HAP-1 (cell line): Measurements from ENCODE around the gene TMEM8B.
A peak's percentile ranks its signal among the peaks of the same experiment; 100 is the strongest.
"Not testable (repeated sequence)": the region's sequence is repeated elsewhere in the genome, so short reads cannot be mapped to it uniquely, and the experiment has no call there.

Source experiments
- DNase-seq, 2 experiments: peaks; one replicate each; pipeline ENCODE4 v3.0.0-alpha.2; 2016 to 2020; ENCODE audit warnings: low spot score in 2 of 2
- H3K27me3 ChIP-seq: fragments of 250-450 bp; sonication (Bioruptor Pico); 2 replicates; pipeline ENCODE4 v1.5.1; 2020; ENCODE audit warnings: low read depth, mild to moderate bottlenecking, moderate library complexity
- H3K36me3 ChIP-seq: fragments of 250-450 bp; sonication (Bioruptor Pico); replicated peaks from 2 replicates; pipeline ENCODE4 v1.5.1; 2020; ENCODE audit warnings: mild to moderate bottlenecking
- H3K4me1 ChIP-seq: fragments of 250-450 bp; sonication (Bioruptor Pico); 2 replicates; pipeline ENCODE4 v1.5.1; 2020; ENCODE audit warnings: mild to moderate bottlenecking
- H3K4me3 ChIP-seq: fragments of 250-450 bp; sonication (Bioruptor Pico); 2 replicates; pipeline ENCODE4 v1.5.1; 2020; ENCODE audit warnings: mild to moderate bottlenecking, moderate library complexity
- H3K9me3 ChIP-seq: fragments of 250-450 bp; sonication (Bioruptor Pico); 2 replicates; pipeline ENCODE4 v1.5.1; 2020; ENCODE audit warnings: mild to moderate bottlenecking, moderate library complexity
- in situ Hi-C: fragments of 300-500 bp; cut with MboI; formaldehyde crosslinking; loops from 3 replicates; pipeline ENCODE4 v1.14.3; 2020; ENCODE audit warnings: low sequenced_read_pairs, inconsistent platforms, mixed read lengths

The TMEM8B gene

DNA sequence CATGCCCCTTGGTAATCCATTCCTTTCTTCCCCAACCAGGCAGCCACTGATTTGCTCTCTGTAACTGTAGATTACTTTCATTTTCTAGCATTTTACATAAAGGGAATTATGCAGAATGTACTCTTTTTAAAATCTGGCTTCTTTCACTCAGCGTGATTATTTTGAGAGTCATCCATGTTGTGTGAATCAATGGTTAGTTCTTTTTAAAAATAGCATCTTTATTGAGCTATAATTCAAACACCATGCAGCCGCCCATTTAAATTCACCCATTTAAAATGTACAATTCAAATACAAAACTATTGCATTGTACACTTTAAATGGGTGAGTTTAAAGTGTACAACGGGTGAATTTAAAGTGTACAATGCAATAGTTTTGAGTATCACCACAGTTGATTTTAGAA, 43.5 kb downstream of the TMEM8B start:
- peaks cover 6% of the 10 kb centered on the region for H3K4me1 ChIP-seq

DNA sequence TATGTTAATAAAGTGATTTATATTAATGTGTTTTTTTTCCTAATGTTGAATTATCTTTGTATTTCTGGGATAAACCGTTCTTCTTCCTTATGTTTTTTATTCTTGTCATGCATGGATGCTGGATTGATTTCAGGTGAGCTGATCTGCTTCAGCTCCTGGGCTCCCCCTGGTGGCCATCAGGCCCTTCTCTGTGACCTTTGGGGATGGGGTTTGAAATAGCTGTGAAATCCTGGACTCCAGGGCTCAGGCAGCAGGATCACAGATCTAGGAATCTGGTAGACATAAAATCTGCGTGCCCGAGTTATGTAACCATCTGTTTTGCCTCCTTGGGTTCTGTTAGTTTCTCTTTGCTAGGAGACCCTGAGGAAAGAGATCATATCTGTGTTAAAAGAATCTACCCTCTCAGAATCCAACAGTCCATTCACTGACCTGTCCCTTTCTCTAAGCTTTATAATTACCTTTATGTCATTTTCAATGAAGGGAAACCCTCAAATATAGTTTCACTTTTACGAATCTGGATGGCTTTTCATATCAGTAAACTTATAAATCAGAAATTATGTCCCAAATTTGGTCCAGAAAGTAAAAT, 53.3 kb downstream of the TMEM8B start:
- H3K36me3 ChIP-seq, result no peaks in the 10 kb centered on the region
- H3K4me3 ChIP-seq, result no peak overlapping the region
- in situ Hi-C loops, result loop anchor here (5.0 kb wide), 1 partner anchor 90 kb away; the partner anchor contains the start of gene NPR2
- H3K4me1 ChIP-seq, result peaks cover 7% of the 10 kb centered on the region
- H3K27me3 ChIP-seq, result peaks cover 7% of the 10 kb centered on the region
- peak; percentile 65 to 91 for DNase-seq
- H3K9me3 ChIP-seq, result no peaks in the 10 kb centered on the region

More for the DNA sequence above, 43.5 kb downstream of the TMEM8B start:
- in situ Hi-C loops, result no loop called here
- H3K36me3 ChIP-seq, result no peaks in the 10 kb centered on the region
- no peaks in the 10 kb centered on the region for H3K27me3 ChIP-seq
- no peaks in the 10 kb centered on the region for H3K9me3 ChIP-seq
- DNase-seq, result peak in 1 of 2 experiments; percentile 36
- no peak overlapping the region for H3K4me3 ChIP-seq

DNA sequence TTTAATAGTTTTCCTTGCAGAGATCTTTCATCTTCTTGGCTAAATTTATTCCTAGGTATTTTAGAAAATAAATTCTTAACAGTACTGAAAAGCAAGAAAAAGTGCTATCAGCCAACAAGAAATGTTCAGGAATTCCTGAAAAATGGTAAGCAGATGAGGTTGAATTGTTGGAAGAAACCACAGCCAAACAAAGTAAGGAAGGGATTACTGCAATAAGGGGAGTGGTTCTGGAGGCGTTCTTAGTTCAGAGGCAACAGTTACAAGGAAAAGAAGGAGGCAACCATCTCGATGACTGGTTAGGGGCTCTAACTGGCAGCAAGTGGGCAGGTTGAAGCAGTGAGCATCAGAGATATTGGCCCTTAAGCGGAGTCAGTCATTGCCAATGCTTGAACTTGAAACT, 54.0 kb downstream of the TMEM8B start:
- in situ Hi-C loops, result loop anchor here (5.0 kb wide), 1 partner anchor 91 kb away; the partner anchor contains the start of gene NPR2
- no peak for DNase-seq

DNA sequence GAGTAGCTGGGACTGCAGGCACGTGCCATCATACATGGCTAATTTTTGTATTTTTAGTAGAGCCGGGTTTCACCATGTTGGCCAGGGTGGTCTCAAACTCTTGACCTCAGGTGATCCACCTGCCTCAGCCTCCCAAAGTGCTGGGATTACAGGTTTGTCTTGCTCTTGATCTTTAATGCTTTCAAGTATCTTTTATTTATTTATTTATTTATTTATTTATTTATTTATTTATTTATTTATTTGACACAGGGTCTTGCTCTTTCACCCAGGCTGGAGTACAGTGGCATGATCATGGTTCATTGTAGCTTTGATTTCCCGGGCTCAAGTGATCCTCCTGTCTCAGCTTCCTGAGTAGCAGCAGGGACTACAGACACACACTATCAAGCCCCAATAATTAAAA, 55.9 kb downstream of the TMEM8B start:
- DNase-seq, H3K9me3 ChIP-seq, H3K4me3 ChIP-seq, H3K36me3 ChIP-seq, H3K4me1 ChIP-seq, H3K27me3 ChIP-seq: not testable (repeated sequence)
- in situ Hi-C loops, result loop anchor here (5.0 kb wide), 1 partner anchor 93 kb away; the partner anchor contains the start of gene NPR2

More for the DNA sequence above, 54.0 kb downstream of the TMEM8B start:
- Histone ChIP-seq H3K27me3 (peaks cover 7% of the 10 kb centered on the region), H3K4me1 (peaks cover 7% of the 10 kb centered on the region), H3K9me3 (no peaks in the 10 kb centered on the region), H3K4me3 (no peak overlapping the region), H3K36me3 (no peaks in the 10 kb centered on the region)

DNA sequence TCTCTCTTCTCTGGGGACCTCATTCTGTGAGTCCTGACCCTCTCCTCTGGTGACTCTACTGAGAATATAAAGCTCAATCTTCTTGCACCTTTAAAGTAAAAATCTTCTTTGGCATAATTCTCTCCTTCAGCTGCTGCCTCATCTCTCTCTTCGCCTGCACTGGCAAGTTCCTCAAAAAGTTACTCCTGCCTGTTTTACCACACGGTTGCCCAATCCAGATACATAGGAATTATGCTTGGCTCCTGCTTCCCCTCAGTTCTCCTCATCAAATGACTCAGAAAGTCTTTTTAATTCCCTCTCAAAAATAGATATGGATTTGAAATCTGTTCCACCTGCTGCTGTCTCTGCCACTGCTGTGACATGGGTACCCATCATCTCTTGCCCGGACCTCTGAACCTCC, 62.6 kb downstream of the TMEM8B start:
- H3K27me3 ChIP-seq, result peaks cover 9% of the 10 kb centered on the region; the same call in 1 of the 2 replicates
- H3K9me3 ChIP-seq, result no peaks in the 10 kb centered on the region
- no peaks in the 10 kb centered on the region for H3K36me3 ChIP-seq
- no peak overlapping the region for H3K4me3 ChIP-seq
- H3K4me1 ChIP-seq, result peaks cover 5% of the 10 kb centered on the region
- in situ Hi-C loops, result no loop called here
- no peak for DNase-seq

DNA sequence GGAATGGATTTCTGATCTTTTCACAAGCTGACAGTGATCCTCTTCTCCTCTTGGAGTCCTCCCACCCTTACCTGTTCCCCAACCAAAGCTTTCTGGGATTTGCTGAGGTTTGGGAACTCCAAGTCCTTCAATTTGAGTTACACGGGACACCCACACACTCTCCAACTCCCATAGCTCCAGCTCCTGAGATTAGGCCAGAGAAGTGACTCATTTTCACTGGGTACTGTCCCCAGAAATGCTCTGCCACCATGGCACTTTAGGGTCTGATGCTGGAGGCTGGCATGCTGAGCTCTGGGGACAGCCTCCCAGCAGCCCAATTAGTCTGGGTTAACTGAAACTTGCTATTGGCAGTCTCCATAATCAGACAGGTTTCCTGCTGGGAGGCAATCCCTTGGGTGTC, 63.0 kb downstream of the TMEM8B start:
- peaks cover 5% of the 10 kb centered on the region for H3K4me1 ChIP-seq
- peaks cover 9% of the 10 kb centered on the region; the same call in 1 of the 2 replicates for H3K27me3 ChIP-seq
- H3K4me3 ChIP-seq, result no peak overlapping the region
- in situ Hi-C loops, result no loop called here
- H3K9me3 ChIP-seq, result no peaks in the 10 kb centered on the region
- DNase-seq, result no peak
- H3K36me3 ChIP-seq, result no peaks in the 10 kb centered on the region

DNA sequence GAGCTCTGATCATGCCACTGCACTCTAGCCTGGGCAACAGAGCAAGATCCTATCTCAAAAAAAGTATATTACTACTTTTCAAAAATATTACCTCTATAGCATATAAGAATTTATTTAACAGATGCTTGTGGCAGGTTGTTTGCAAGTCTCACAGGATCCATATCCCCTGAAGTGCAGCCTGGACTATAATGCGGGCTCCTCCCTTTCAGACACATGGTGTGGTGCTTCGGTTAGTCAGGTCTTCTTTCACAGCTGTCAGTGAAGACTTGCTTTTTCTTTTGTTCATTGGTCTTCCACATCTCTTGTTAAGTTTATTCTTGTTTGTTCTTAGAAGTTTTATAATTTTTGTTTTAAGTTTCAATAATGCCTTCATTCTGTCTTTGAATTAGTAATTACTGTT, 67.5 kb downstream of the TMEM8B start:
- Histone ChIP-seq H3K9me3 (0 out of 2 replicates have a peak, but pooled peaks cover 3% of the 10 kb centered on the region), H3K4me3 (no peak overlapping the region), H3K4me1 (peaks cover 5% of the 10 kb centered on the region), H3K27me3 (peaks cover 16% of the 10 kb centered on the region), H3K36me3 (no peaks in the 10 kb centered on the region)
- DNase-seq, result no peak
- in situ Hi-C loops, result no loop called here

DNA sequence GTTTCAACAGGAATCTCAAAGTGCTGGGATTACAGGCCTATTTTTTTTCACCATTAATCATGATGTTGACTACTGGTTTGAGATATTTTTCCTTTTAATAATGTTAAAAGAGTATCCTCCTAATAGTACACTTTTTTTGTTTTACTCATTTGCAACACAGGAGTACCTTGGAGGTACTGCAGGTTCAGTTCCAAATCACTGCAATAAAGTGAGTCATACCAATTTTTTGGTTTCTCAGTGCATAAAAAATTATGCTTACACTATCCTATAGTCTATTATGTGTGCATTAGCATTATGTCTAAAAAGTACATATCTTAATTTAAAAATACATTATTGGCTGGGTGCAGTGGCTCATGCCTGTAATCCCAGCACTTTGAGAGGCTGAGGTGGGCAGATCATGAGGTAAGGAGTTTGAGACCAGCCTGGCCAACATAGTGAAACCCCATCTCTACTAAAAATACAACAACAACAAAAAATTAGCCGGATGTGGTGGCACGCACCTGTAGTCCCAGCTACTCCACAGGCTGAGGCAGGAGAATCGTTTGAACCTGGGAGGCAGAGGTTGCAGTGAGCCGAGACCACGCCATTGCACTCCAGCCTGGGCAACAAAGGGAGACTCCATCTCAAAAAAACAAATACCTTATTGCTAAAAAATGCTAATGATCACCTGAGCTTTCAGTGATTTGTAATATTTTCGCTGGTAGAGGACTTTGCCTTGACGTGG, 68.5 kb downstream of the TMEM8B start:
- H3K9me3 ChIP-seq, H3K36me3 ChIP-seq, in situ Hi-C loops, DNase-seq, H3K4me3 ChIP-seq, H3K4me1 ChIP-seq: not testable (repeated sequence)
- H3K27me3 ChIP-seq, result peaks cover 23% of the 10 kb centered on the region

DNA sequence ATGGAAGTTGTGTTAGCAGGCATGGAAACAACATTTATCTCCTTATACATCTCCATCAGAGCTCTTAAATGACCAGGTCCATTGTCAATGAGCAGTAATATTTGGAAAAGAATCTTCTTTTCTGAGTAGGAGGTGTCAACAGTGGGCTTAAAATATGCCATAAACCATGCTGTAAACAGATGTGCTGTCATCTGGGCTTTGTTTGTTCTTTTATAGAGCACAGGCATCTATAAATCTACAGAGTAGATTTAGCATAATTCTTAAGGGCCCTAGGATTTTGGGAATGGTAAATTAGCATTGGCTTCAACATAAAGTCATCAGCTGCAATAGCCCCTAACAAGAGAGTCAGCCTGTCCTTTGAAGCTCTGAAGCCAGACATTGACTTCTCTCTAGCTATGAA, 69.3 kb downstream of the TMEM8B start:
- peaks cover 21% of the 10 kb centered on the region for H3K27me3 ChIP-seq
- no peak for DNase-seq
- in situ Hi-C loops, result no loop called here
- H3K4me3 ChIP-seq, result no peak overlapping the region
- H3K36me3 ChIP-seq, result no peaks in the 10 kb centered on the region
- peaks cover 5% of the 10 kb centered on the region for H3K4me1 ChIP-seq
- 0 out of 2 replicates have a peak, but pooled peaks cover 3% of the 10 kb centered on the region for H3K9me3 ChIP-seq

DNA sequence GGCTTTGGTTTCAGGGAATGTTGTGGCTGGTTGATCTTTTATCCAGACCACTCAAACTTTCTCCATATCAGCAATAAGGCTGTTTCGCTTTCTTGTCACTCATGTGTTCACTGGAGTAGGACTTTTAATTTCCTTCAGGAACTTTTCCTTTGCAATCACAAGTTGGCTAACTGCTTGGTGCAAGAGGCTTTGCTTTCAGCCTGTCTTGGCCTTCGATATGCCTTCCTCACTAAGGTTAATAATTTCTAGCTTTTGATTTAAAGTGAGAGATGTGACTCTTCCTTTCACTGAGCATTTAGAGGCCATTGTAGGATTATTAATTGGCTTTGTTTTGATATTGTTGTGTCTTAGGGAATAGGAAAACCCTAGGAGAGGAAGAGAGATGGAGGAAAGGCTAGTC, 70.0 kb downstream of the TMEM8B start:
- DNase-seq, result no peak
- peaks cover 21% of the 10 kb centered on the region for H3K27me3 ChIP-seq
- peaks cover 5% of the 10 kb centered on the region for H3K4me1 ChIP-seq
- 0 out of 2 replicates have a peak, but pooled peaks cover 3% of the 10 kb centered on the region for H3K9me3 ChIP-seq
- no peaks in the 10 kb centered on the region for H3K36me3 ChIP-seq
- in situ Hi-C loops, result no loop called here
- H3K4me3 ChIP-seq, result no peak overlapping the region

DNA sequence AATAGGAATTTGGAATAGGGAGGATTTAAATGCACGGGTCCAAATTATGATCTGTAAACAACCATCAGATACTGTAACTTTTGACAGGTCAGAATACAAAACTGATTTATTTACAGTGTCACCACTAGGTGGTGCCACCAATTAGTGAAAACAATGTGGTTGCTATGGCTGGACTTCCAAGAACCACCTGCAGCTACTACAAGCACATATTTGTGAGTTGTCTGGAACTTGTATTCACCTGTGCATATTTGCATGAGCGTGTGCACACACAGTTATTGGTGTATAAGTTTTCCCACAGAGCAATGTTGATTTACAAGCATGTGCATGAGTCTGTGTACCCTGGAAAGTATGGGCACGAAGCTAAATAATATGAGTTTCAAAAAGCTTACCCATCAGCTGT, 74.0 kb downstream of the TMEM8B start:
- H3K36me3 ChIP-seq, result no peaks in the 10 kb centered on the region
- H3K27me3 ChIP-seq, result peaks cover 16% of the 10 kb centered on the region
- in situ Hi-C loops, result loop anchor here (10.0 kb wide), 1 partner anchor 122 kb away; no protein-coding TSS in a partner anchor
- DNase-seq, result peak; percentile 48 to 50
- H3K9me3 ChIP-seq, result no peaks in the 10 kb centered on the region
- H3K4me1 ChIP-seq, result peaks cover 10% of the 10 kb centered on the region
- no peak overlapping the region for H3K4me3 ChIP-seq

DNA sequence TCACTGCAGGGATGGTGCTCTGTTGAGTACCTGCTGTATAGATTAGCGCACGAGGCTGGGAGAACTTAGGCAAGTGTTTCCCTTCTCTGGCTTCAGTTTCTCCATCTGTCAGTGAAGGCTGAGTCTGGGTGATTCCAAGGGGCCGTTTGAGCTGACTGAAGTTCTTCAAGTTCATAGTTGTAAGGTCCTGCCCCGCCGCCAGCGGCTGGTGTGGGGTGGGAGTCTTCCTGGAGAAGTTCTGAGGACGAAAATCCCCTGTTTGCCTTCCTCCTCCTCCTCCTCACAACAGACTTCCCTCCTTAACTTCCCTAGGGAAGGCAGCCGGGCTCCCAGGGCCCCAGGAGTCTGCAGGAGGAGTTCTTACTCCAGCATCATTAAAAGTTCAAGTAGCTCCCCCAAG, 75.3 kb downstream of the TMEM8B start:
- H3K9me3 ChIP-seq, result no peaks in the 10 kb centered on the region
- peaks cover 15% of the 10 kb centered on the region for H3K4me1 ChIP-seq
- H3K4me3 ChIP-seq, result no peak overlapping the region
- peaks cover 14% of the 10 kb centered on the region for H3K27me3 ChIP-seq
- H3K36me3 ChIP-seq, result no peaks in the 10 kb centered on the region
- in situ Hi-C loops, result loop anchor here (10.0 kb wide), 1 partner anchor 120 kb away; no protein-coding TSS in a partner anchor
- DNase-seq, result no peak

DNA sequence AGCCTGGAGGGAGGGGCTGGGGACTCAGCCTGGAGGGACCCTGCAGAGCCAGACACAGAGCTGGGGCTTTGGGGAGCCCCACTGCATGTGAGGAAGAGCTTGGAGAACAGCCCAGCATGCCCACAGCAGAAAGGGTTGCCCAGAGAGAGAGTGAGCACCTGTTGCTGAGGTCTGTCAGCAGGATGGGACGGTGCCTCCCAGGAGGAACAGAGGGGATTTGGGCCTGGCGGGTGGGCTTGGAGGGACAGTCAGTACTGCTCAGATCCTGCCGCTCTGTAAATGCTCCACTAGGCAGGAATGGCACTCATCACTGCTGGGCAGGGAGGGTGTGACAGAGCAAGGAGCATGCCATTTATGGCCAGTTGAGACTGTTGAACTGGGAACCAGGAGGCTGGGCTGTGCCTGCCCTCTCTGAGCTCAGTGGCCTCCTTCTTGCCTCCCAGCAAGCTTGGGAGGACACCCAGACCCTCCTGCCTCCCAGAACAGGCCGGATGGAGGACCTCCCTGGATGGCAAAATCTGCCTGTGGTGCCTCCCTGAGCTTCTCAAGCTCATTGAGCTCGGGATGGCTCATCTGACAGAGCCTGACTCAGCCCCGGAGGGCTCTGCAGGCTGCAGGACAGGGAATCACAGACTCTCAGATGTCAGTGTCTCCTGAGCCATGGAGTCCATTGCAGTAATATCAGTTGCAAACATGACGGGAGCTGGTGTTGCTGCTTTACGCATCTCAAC, 76.2 kb downstream of the TMEM8B start:
- H3K36me3 ChIP-seq, result no peaks in the 10 kb centered on the region
- in situ Hi-C loops, result loop anchor here (5.0 to 10.0 kb wide), 2 partner anchors 42 to 120 kb away; no protein-coding TSS in a partner anchor
- peaks cover 15% of the 10 kb centered on the region for H3K4me1 ChIP-seq
- H3K27me3 ChIP-seq, result peaks cover 14% of the 10 kb centered on the region
- no peak overlapping the region for H3K4me3 ChIP-seq
- H3K9me3 ChIP-seq, result no peaks in the 10 kb centered on the region
- no peak for DNase-seq
